Activated CD8-positive, alpha-beta memory T cell treated with anti-CD3 and anti-CD28 coated beads for 1 hour (primary cell): ENCODE data around the gene ARHGAP11A.

Experiments used
- DNase-seq, 2 donors: peaks; one replicate each; pipeline ENCODE4 v3.0.0-alpha.2; 2020; ENCODE audit warnings: low read depth in 1 of 2; ENCODE audit errors: extremely low read depth in 1 of 2

The ARHGAP11A gene

GRCh38 chr15:32685576-32685975, 70.3 kb downstream of the ARHGAP11A start:
- no peak for DNase-seq

DNA sequence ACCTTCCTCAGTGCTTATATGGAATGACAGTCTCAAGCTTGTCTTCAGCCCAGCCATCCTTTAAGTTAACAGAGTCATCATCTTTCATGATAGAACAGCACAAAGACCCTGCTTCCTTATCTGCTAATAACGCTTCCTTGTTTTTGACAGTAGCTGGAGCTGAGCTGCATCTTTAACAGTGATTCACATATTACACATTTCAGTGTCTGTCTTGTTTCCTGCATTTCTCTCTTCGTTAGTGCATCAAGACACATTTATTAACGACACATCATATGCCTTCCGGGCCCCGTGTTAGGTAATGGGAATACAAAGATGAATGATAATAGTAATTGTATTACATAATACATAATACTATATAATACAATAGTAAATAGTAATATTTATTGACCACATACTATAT, 72.3 kb downstream of the ARHGAP11A start:
- DNase-seq = no peak

DNA sequence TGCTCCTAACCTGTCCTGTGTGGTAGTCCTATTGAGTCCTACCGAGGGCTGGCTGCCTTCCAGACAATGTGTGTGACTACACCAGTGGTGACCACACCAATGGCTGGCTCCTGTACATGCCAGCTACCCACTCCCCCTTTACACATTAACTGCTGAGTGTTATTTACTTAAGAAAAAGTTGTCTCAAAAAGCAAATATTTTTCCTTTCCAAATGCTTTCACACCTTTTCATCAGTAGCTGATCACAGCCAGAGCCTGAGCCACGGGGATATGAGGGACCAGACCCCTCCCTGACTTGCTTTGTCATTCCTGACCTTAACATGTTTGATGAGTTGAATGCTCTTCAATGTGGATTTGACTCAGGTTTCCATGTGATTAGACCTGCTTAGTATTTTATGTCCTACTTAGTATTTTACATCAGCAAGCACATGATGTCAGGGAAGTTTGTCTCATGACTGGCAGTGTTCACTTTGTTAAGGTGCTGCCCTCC, 72.9 kb downstream of the ARHGAP11A start:
- no peak for DNase-seq
